ENCODE measurements around the gene UBALD2. TPM values are rescaled to one million over a fixed set of nuclear protein-coding genes. Genes with fewer than 3 reads are reported as not detected.

The UBALD2 gene
- total RNA-seq, 1 donor from 2014 or later = 46.9 TPM

GRCh38 chr17:76281573-76282371, 16.6 kb downstream of the UBALD2 start:
- no peaks in the 10 kb centered on the region for H3K9me3 Mint-ChIP-seq
- no peak overlapping the region for H3K4me3 Mint-ChIP-seq
- peaks cover 3% of the 10 kb centered on the region for H3K4me1 Mint-ChIP-seq (ENCODE audit: unreplicated experiment)
- H3K36me3 Mint-ChIP-seq = peaks cover 3% of the 10 kb centered on the region
- H3K27ac Mint-ChIP-seq = no peak overlapping the region
- no peak for DNase-seq (ENCODE audit: extremely low spot score, unreplicated experiment)
- H3K27me3 Mint-ChIP-seq = no peaks in the 10 kb centered on the region
- TF ChIP-seq CTCF (conservative IDR thresholded peaks at IDR 0.05) = no peak

GRCh38 chr17:76292567-76292966, 27.4 kb downstream of the UBALD2 start:
- Mint-ChIP-seq H3K36me3 (no peaks in the 10 kb centered on the region), H3K27ac (no peak overlapping the region), H3K4me1 (ENCODE audit: unreplicated experiment) (no peaks in the 10 kb centered on the region), H3K27me3 (no peaks in the 10 kb centered on the region), H3K9me3 (no peaks in the 10 kb centered on the region), H3K4me3 (no peak overlapping the region)
- no peak for TF ChIP-seq CTCF (conservative IDR thresholded peaks at IDR 0.05)
- no peak for DNase-seq (ENCODE audit: extremely low spot score, unreplicated experiment)

GRCh38 chr17:76293106-76293505, 28.0 kb downstream of the UBALD2 start:
- H3K4me1 Mint-ChIP-seq (ENCODE audit: unreplicated experiment) = no peaks in the 10 kb centered on the region
- no peaks in the 10 kb centered on the region for H3K9me3 Mint-ChIP-seq
- no peak overlapping the region for H3K4me3 Mint-ChIP-seq
- no peaks in the 10 kb centered on the region for H3K27me3 Mint-ChIP-seq
- no peak for DNase-seq (ENCODE audit: extremely low spot score, unreplicated experiment)
- H3K27ac Mint-ChIP-seq = no peak overlapping the region
- no peaks in the 10 kb centered on the region for H3K36me3 Mint-ChIP-seq
- no peak for TF ChIP-seq CTCF (conservative IDR thresholded peaks at IDR 0.05)

GRCh38 chr17:76296186-76296585, 31.0 kb downstream of the UBALD2 start:
- Mint-ChIP-seq H3K27ac (no peak overlapping the region), H3K9me3 (no peaks in the 10 kb centered on the region), H3K4me3 (no peak overlapping the region), H3K36me3 (no peaks in the 10 kb centered on the region), H3K4me1 (ENCODE audit: unreplicated experiment) (peaks cover 4% of the 10 kb centered on the region), H3K27me3 (no peaks in the 10 kb centered on the region)
- TF ChIP-seq CTCF (conservative IDR thresholded peaks at IDR 0.05) = no peak
- no peak for DNase-seq (ENCODE audit: extremely low spot score, unreplicated experiment)

- Mint-ChIP-seq H3K4me1 (ENCODE audit: unreplicated experiment) (peaks cover 4% of the 10 kb centered on the region), H3K4me3 (no peak overlapping the region), H3K36me3 (no peaks in the 10 kb centered on the region), H3K27me3 (no peaks in the 10 kb centered on the region), H3K27ac (no peak overlapping the region), H3K9me3 (no peaks in the 10 kb centered on the region)
- no peak for DNase-seq (ENCODE audit: extremely low spot score, unreplicated experiment)
- TF ChIP-seq CTCF (conservative IDR thresholded peaks at IDR 0.05) = no peak
These were observed 31.7 kb downstream of the UBALD2 start for GRCh38 chr17:76296889-76297288.
